Gastrocnemius medialis (tissue), 4 donors: ENCODE results near the gene RYR3.

Experiments
- CTCF ChIP-seq, 5 experiments: fragments of 450-650 bp in 3 of 5; fragments of 200-600 bp in 2 of 5; sonication (generic) in 2 of 5; IDR thresholded peaks in 4 of 5; conservative IDR thresholded peaks in 1 of 5; 1 replicate in 4 of 5; 2 replicates in 1 of 5; pipeline ENCODE4 v1.5.1; 2016 to 2019; ENCODE audit warnings: antibody characterized with exemption in 5 of 5, mild to moderate bottlenecking in 3 of 5, moderate library complexity in 3 of 5
- POLR2A ChIP-seq, 2 donors: fragments of 450-650 bp; IDR thresholded peaks; one replicate each; pipeline ENCODE4 v1.6.1; 2017; ENCODE audit warnings: antibody characterized with exemption in 2 of 2, mild to moderate bottlenecking in 2 of 2, moderate library complexity in 2 of 2

GRCh38 chr15:33284336-33284735 lies 26.4 kb upstream of the RYR3 start:
- TF ChIP-seq CTCF (IDR thresholded peaks at IDR 0.05 in 4 of 5, conservative IDR thresholded peaks at IDR 0.05 in 1 of 5) (no peak), POLR2A (IDR thresholded peaks at IDR 0.05) (no peak)
